Body of pancreas (tissue), 4 donors: ENCODE measurements around the gene CSGALNACT2.

ENCODE experiments used
- POLR2A ChIP-seq, 3 donors: fragments of 450-650 bp; IDR thresholded peaks; one replicate each; pipeline ENCODE4 v1.6.1; 2016; ENCODE audit warnings: antibody characterized with exemption in 3 of 3, mild to moderate bottlenecking in 2 of 3
- TF ChIP-seq, protein P1 (sequence below), 7 experiments: fragments of 450-650 bp in 4 of 7; fragments of 200-600 bp in 3 of 7; sonication (generic) in 3 of 7; IDR thresholded peaks; one replicate each; pipeline ENCODE4 v1.5.1; 2016 to 2019; ENCODE audit warnings: antibody characterized with exemption in 7 of 7

DNA sequence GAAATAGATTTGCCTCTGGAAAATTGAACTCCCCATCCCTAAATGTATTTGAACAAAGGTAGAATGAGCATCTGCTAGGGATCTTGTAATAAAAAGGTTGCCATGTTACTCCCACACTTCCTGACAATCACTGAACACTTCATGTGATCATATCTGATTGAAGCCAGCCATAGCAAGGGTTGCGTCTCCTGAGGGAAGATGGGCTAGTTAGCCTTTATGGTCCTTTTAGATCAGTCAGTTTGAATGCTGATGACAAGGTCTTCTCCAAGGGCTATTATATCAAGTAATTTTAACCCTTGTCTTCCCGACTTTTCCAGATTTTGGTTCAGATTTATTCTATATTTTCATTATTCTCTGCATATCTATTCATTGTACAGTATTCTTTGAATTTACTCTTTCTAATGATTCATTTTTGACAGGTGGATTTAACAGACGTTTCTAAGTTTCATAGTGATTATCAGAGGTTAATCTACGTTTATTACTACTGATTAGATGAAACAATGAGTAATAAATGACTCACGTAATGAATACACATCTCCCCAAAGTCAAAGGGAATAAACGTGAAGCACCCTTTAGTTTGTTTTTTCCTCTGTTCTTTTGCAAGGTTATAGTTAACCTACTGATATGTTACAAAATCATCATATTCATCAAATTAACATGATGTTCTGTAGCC, 28.1 kb downstream of the CSGALNACT2 start:
- TF ChIP-seq, protein P1, sequence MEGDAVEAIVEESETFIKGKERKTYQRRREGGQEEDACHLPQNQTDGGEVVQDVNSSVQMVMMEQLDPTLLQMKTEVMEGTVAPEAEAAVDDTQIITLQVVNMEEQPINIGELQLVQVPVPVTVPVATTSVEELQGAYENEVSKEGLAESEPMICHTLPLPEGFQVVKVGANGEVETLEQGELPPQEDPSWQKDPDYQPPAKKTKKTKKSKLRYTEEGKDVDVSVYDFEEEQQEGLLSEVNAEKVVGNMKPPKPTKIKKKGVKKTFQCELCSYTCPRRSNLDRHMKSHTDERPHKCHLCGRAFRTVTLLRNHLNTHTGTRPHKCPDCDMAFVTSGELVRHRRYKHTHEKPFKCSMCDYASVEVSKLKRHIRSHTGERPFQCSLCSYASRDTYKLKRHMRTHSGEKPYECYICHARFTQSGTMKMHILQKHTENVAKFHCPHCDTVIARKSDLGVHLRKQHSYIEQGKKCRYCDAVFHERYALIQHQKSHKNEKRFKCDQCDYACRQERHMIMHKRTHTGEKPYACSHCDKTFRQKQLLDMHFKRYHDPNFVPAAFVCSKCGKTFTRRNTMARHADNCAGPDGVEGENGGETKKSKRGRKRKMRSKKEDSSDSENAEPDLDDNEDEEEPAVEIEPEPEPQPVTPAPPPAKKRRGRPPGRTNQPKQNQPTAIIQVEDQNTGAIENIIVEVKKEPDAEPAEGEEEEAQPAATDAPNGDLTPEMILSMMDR (IDR thresholded peaks at IDR 0.05) = no peak
- no peak for TF ChIP-seq POLR2A (IDR thresholded peaks at IDR 0.05)
